ENCODE measurements around the gene NR1I2.

The NR1I2 gene

DNA sequence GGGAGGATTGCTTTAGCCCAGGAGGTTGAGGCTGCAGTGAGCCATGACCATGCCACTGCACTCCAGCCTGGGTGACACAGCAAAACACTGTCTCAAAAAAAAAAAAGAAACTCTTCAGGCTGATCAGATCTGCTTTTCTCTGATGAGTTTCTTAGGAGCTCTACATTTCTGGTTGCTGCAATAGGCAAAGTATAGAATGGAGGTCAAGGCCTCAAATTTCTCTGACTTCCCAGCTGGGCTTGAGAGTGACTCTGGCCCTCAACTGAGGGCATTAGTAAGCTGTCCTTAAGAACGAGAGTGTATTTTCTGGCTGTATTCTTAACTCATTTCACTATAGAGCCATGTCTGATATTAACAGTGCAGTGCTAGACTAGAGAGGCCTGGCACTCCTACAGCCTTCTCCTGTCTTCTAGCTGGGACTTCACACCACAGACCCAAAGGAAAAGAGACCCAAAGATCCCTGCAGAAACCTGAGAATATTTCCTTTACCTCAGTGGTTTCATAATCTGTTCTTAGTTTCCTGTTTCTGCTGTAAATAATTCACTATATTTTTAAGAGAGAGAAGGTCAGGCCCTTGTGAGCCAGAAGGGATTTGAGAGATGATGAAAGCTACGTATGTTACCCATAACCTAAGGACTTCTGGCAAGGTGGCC is 2.0 kb upstream of the NR1I2 start:
- no peak for DNase-seq

DNA sequence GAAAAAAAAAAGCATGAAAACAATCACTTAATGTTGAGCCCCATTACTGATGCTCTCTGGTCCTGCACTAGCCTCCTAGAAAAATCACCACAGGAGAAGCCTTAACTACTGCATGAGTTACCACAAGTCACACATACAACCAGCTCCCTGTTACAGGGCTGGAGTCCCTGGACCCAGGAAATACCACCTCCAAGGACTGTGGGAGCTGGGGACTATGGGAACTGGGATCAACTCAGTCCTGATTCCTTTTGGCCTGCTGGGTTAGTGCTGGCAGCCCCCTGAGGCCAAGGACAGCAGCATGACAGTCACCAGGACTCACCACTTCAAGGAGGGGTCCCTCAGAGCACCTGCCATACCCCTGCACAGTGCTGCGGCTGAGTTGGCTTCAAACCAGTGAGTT is 559 bp downstream of the NR1I2 start:
- DNase-seq, result no peak

DNA sequence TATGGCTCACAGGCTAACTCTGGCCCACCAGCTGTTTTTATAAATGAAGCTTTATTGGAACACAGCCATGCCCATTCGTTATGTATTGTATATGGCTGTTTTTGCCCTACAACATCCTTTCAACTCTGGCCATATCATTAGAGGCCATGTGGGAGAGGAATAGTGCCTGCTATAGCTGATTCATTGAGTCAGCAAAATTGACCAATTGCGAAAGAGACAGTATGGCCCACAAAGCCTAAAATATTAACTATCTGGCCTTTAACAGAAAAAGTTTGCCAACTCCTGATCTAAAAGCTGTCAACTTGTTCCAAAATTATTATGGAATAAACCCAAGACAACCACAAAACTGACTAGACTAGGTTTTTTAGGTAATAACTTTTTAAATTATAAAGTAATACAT is 1.4 kb downstream of the NR1I2 start:
- DNase-seq, result no peak

DNA sequence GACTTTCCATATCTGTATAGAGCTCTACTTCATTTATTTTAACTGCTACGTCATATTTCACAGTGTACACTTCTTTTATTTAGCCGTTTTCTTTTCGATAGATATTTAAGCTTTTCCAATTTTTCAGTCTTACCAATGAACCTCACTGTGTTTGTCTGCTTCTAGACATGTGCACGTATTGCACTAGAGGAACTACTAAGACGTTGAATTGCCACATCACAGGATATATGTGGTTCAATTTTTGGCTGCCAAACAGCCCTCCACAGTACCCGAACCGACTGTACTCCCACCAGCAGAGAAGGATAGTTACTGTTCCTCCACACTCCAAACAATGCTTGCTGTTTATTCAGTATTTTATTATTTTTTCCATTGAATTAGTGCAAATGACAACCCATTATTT is 2.0 kb downstream of the NR1I2 start:
- no peak for DNase-seq

DNA sequence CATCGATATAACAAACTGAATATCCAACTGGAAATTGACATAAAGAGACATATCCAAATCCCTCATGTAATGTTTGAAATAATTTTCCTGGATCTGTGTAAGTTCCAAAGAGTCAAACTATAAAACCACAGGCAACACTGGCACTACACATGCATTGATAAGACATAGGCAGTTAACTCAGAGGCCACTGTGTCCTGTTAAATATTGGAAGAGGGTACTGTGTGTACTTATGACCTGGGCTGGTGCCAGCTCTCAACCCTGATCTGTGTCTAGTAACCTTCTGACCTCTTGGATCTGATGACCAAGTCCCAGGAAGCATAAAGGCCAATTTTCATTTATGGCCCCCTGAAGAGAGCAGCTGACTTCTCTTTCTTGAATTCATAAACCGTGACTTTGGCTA is 4.5 kb downstream of the NR1I2 start:
- DNase-seq, result no peak

DNA sequence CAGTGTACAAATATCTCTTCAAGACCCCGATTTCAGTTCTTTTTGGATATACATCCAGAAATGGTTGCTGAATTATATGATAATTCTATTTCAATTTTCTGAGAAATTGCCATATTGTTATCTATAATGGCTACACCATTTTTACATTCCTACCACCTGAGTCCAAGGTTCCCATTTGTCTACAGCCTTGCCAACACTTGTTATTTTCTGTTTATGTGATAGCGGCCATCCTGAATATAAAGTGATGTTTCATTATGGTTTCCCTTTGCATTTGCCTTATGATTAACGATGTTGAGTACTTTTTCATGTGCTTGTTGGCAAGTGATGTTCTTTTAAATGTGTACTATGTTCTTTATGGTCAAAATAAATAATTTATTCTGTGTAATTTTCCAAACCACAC is 8.5 kb downstream of the NR1I2 start:
- DNase-seq, result no peak

DNA sequence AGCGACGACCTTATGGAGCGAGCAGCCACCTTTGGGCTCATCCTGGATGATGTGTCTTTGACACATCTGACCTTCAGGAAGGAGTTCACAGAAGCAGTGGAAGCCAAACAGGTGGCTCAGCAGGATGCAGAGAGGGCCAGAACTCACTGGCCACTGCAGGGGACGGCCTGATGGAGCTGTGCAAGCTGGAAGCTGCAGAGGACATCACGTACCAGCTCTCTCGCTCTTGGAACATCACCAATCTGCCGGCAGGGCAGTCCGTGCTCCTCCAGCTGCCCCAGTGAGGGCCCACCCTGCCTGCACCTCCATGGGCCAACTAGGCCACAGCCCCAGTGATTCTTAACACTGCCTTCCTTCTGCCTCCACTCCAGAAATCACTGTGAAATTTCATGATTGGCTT is 10.4 kb downstream of the NR1I2 start:
- DNase-seq, result no peak

DNA sequence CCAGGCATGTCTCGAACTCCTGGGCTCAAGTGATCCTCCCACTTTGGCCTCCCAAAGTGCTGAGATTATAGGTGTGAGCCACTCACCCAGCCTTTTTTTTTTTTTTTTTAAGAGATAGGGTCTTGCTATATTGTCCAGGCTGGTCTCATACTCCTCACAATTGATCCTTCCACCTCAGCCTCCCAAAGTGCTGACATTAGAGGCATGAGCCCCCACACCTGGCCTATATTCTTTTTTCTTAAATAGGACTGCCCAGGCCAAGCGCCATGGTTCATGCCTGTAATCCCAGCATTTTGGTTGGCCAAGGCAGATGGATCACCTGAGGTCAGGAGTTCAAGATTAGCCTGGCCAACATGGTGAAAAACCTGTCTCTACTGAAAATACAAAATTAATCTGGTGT is 12.5 kb downstream of the NR1I2 start:
- no peak for DNase-seq

DNA sequence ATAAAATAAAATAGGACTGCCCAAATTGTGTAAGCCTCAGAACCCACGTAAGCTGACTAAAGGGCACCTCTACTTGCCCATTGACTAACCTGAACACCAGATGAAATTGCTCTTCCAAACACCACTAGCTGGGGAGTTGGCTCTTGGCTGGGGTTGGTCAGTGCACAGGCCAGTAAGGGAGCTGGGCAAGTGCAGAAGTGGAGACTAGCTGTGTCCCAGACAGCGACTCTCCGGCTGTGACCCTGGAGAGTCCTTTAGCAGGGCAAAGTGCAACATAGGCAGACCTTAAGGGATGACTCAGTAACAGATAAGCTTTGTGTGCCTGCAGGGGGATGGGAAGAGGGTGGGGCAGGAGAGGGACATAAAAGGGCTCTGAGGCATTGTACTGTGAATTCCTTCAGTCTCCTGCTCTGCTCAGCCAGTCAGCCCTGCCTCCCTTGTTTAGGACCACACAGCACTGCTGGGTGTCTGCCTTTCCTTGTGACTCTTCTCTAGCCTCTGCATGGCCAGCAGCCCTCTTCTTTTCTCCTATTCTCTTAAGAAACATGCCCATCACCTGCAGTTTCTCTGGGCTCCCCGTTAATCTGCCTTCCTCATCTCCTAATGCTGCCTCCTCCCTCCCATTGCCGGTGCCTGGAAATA is 13.2 kb downstream of the NR1I2 start:
- DNase-seq, result no peak

DNA sequence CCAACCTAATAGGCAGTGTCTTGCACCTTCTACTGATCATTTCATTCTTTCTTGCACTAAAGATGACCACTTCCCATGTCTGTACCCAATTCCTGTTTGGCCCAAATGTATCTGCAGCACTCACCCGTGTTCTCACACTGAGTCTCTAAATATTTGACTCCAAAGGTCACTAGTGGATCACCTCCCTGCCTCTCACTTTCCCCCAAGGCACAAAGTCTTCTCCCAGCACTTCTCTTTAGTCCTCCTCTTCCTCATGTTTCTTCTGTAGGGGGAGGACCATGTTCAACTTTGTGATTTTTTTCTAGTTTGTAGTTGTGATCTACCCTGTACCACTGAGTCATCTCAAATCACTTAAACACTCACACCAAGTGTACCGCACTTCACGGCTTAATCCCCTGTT is 13.9 kb downstream of the NR1I2 start:
- DNase-seq, result no peak

DNA sequence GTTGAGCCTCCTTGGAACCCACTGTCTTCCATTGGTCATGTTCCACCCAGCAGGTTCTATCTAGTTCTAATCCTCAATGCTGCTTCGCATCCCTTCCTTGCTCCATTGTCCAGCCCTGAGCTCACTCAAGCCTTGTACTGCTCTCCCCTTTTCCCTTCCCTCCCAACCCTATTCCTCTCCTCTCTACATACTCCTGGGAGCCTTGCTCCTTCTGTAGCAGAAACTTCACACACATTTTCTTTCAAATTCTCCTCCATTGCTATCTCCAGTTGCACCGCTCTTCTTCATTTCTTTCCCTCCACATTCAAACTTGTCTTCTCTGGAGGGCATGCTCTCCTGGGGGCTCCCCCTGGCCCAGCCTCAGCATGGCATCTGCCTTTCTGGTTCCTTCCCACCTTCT is 14.5 kb downstream of the NR1I2 start:
- DNase-seq, result no peak

DNA sequence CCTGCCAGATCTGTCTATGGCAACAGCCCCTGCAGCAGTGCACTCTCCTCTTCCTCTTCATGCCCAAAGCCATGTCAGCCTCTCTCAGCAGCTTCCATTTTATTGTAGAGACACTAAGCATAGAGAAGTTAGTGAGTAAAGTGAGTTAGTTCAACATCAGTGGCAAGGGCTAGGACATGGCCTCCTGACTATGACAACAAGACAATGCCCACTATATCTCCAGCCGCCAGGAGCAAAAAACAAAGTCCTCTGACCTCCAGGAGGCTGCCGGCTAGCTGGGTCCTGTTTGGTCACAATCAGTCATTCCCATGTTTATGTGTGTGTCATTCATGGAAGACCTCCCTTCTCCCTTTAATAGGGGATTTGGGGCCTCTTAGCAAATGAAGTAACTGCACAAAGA is 14.9 kb downstream of the NR1I2 start:
- DNase-seq, result no peak

DNA sequence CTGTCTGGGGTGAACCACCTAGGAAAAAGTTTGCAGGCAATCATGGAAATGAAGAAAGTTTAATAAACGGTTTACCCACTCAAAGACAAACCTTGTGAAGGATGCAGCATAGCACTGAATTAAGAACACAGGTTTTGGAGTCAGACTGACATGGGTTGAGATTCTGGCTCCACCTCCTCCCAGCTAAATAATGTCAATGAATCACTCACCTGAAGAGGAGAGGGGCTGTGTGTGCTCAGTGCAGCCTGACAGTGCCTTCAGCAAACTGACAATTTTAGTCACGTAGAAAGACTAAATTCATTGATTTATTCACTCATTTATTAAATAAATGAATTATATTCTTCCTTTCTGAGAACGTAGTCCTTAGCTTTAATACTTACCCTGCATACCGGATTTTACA is 18.9 kb downstream of the NR1I2 start:
- no peak for DNase-seq

DNA sequence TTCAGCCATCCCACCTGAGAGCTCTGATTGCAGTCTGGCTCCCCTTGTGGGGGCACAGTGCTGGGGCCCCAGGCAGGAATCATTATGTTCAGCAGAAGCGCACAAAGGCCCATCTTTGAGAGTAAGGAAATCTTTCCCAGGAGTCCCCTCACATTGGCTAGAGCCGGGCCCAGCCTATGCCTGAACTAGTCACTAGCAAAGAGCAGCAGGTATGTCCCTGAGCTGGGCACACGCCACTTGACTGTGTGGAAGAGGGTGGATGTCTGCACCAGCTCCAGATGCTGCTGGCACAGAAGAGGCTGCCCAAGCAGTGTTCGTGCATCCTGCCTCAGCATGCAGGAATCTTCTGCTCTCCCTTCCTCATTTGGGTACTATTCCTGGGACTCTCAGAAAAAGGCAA is 26.3 kb downstream of the NR1I2 start:
- no peak for DNase-seq

DNA sequence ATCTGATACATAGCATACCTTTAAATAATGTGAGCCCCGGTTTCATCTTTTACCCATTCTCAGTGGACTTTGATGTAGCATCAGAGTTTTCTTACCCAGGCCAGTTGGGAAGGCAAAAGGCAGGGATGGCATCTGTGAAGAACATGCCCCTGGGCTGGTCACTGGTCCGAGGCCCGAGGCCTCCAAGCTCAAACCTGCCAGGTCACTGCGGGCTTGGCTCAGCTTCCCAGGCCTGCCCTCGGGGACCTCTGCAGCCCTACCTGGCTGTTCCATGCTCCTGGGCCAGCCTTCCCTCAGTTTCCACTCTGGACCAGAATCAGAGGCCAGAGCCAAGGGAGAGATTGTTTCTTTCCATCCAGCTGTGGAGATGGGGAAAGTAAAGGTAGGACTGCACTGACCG is 26.9 kb downstream of the NR1I2 start:
- no peak for DNase-seq

DNA sequence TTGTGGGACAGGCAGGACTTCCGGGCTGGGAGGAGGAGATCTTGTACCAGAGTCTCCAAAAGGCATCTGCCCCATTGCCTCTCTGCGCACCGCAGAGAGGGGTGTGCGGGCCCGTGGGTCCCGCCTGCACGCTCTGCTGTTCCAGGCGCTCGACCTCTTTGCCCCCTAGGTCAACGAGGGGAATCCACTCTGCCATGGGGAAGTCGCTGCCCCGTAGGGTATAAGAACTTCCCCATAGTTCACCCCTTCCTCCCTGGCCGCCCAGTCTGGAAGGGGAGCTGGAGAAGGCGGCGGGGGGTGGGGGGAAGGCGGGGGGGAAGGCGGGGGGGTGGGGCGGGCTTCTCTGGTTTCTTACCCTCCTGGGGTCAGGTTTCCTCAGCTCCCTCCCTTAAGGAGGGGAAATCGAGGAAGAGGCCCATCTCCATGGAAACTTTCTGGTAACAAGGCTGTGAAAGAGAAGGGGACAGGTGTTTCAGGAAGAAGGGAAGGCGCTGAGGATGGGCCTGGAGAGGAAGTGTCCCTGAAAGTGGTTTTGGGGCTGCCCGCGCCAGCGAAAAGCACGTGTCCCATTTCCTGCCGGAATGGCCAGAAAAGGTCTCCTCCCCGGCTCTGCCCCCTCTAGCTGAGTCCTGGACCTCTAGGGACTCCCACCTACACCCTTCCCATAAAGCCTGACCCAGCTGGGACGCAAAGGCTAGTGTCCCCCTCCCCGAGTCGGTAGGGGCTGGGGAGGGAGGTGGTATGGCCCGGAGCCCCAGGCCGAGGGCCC is 27.5 kb downstream of the NR1I2 start:
- DNase-seq, result no peak

DNA sequence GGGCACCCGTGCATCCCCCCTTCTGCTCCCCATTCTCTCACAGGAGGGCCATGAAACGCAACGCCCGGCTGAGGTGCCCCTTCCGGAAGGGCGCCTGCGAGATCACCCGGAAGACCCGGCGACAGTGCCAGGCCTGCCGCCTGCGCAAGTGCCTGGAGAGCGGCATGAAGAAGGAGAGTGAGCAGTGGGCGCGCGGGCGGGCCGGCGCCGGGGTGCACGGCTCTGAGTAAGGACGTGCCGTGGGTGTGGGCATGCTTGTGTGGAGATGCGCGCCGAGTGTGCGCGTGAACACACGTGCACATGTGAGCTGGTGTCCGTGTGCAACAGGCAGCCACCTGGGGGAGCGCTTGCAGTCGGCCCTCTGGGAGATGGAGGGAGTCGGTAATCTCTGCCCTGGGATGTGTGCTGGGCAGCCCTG is 28.1 kb downstream of the NR1I2 start:
- DNase-seq, result peak; percentile 29

DNA sequence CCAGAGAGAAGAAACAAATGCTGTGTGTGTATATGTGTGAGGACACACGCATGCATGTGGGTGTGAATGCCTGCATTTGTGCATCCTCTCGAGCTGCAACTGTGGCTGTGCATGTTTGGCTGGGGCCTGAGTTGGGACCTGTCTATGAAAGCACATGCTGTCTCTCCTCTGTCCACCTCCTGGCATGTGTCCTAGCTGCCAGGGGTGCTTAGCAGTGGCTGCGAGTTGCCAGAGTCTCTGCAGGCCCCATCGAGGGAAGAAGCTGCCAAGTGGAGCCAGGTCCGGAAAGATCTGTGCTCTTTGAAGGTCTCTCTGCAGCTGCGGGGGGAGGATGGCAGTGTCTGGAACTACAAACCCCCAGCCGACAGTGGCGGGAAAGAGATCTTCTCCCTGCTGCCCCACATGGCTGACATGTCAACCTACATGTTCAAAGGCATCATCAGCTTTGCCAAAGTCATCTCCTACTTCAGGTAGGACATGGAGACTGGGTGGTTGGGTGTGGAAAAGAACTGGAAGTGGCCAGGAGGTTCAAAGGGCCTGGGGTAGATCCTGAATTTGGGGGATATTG is 30.7 kb downstream of the NR1I2 start:
- DNase-seq, result no peak

DNA sequence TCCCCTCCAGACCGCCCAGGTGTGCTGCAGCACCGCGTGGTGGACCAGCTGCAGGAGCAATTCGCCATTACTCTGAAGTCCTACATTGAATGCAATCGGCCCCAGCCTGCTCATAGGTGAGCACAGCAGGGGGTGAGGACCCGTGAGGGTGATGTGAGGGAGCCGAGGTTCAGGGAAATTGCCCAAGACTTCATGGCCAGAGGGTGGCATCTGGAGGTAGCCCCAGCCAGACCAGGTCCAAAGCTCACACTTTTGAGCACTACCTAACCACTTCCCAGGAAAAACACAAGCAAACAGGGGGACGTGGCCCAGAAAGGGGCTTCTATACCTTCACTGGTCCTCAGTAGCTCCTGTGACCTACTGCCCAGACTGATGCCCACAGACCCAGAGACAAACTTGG is 33.8 kb downstream of the NR1I2 start:
- DNase-seq, result no peak

DNA sequence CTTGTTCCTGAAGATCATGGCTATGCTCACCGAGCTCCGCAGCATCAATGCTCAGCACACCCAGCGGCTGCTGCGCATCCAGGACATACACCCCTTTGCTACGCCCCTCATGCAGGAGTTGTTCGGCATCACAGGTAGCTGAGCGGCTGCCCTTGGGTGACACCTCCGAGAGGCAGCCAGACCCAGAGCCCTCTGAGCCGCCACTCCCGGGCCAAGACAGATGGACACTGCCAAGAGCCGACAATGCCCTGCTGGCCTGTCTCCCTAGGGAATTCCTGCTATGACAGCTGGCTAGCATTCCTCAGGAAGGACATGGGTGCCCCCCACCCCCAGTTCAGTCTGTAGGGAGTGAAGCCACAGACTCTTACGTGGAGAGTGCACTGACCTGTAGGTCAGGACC is 35.2 kb downstream of the NR1I2 start:
- DNase-seq, result no peak

DNA sequence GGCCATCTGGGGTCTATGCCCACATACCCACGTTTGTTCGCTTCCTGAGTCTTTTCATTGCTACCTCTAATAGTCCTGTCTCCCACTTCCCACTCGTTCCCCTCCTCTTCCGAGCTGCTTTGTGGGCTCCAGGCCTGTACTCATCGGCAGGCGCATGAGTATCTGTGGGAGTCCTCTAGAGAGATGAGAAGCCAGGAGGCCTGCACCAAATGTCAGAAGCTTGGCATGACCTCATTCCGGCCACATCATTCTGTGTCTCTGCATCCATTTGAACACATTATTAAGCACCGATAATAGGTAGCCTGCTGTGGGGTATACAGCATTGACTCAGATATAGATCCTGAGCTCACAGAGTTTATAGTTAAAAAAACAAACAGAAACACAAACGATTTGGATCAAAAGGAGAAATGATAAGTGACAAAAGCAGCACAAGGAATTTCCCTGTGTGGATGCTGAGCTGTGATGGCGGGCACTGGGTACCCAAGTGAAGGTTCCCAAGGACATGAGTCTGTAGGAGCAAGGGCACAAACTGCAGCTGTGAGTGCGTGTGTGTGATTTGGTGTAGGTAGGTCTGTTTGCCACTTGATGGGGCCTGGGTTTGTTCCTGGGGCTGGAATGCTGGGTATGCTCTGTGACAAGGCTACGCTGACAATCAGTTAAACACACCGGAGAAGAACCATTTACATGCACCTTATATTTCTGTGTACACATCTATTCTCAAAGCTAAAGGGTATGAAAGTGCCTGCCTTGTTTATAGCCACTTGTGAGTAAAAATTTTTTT is 35.9 kb downstream of the NR1I2 start:
- no peak for DNase-seq

DNA sequence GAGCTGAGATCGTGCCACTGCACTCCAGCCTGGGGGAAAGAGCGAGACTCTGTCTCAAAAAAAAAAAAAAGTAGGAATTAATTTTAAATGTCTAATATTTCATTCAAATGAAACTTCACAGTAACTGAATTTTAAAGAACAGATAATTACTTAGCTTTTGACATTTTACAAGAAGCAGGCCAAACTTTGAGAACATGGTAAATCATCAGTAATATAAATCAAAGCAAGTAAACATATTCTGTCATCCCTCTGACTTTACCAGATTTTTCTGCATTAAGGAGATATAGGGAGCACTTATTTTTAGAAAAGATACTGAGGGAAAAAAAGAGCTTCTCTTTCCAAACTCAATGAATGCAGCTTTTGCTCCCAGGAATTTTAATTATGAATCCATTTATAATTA is 37.0 kb downstream of the NR1I2 start:
- no peak for DNase-seq

DNA sequence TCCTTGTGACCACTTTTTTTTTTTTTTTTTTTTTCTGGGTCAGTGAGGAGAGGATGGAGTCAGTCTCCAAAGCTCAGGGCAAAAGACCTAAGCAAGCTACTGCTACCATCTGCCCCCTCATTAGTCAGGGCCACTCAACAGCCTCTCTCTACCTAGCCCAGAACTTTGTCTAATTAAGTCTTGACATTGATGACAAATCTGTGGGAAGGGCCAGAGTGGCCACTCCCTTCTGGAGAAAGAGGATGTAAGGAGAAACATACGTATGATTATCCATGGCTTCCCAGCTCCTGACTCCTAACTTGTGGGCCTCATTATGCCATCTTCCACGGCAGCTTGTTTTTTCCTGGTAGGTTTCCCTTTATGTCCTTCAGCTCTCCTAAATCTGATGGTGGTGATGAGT is 37.9 kb downstream of the NR1I2 start:
- DNase-seq, result no peak
